Measurements from ENCODE around the gene TEAD1. TPM values are rescaled to one million over a fixed set of nuclear protein-coding genes. Genes with fewer than 3 reads are reported as not detected.

TEAD1 gene
- total and polyA plus RNA-seq, 9 of the 15 experiments (the other 6 are each of a cell fraction or from before 2014, with no cell fraction given): 1.7 to 17.7 (median 10.8) TPM

- TF ChIP-seq PRDM10 (IDR thresholded peaks at IDR 0.05; ENCODE audit: partially characterized antibody) (no peak), HDAC3 (IDR thresholded peaks at IDR 0.05; ENCODE audit: borderline replicate concordance, partially characterized antibody) (no peak), RBM15 (IDR thresholded peaks at IDR 0.05; ENCODE audit: insufficient read depth, low read length) (no peak), MAFF (IDR thresholded peaks at IDR 0.05; ENCODE audit: low read length) (0 out of 2 replicates have a peak, but pooled peaks have one; percentile 3), ZNF282 (CRISPR knock-in tag; IDR thresholded peaks at IDR 0.05) (no peak), ZNF3 (CRISPR knock-in tag; IDR thresholded peaks at IDR 0.05) (no peak), ZNF146 (CRISPR knock-in tag; IDR thresholded peaks at IDR 0.05; ENCODE audit: unreplicated experiment) (no peak), ELF1 (tag; IDR thresholded peaks at IDR 0.05) (no peak; the same call in 1 of the 2 replicates), CHD2 (IDR thresholded peaks at IDR 0.05; ENCODE audit: low read depth, low read length) (no peak), RFX5 (IDR thresholded peaks at IDR 0.05; ENCODE audit: low read depth, low read length) (no peak), CHD1 (IDR thresholded peaks at IDR 0.05; ENCODE audit: low read length) (no peak), ZKSCAN1 (IDR thresholded peaks at IDR 0.05; ENCODE audit: low read depth, low read length) (peak; percentile 92), ZNF143 (CRISPR knock-in tag; IDR thresholded peaks at IDR 0.05) (no peak), ZSCAN29 (IDR thresholded peaks at IDR 0.05) (no peak), MYBL2 (IDR thresholded peaks at IDR 0.05; ENCODE audit: low read depth) (peak; percentile 78; the same call in 1 of the 2 replicates), MYBL2 (CRISPR knock-in tag; IDR thresholded peaks at IDR 0.05; ENCODE audit: borderline replicate concordance) (no peak), POLR2H (tag; IDR thresholded peaks at IDR 0.05; ENCODE audit: low read depth) (peak; percentile 72), DEAF1 (CRISPR knock-in tag; IDR thresholded peaks at IDR 0.05) (no peak), CBFB (CRISPR knock-in tag; IDR thresholded peaks at IDR 0.05) (no peak), MBD2 (IDR thresholded peaks at IDR 0.05; ENCODE audit: borderline replicate concordance, low read depth) (no peak), BDP1 (IDR thresholded peaks at IDR 0.05; ENCODE audit: insufficient read depth, insufficient read length) (no peak), PML (IDR thresholded peaks at IDR 0.05; ENCODE audit: low read length) (no peak), RAD21 (CRISPR knock-in tag; conservative IDR thresholded peaks at IDR 0.05 in 1 of 2, IDR thresholded peaks at IDR 0.05 in 1 of 2) (peak; percentile 23 to 26; a peak in 3 of 4 replicates), TBL1XR1 (IDR thresholded peaks at IDR 0.05; ENCODE audit: low read length in 2 of 2) (no peak)
Observed at GRCh38 chr11:12827929-12828812, 153.9 kb downstream of the TEAD1 start (continued).
